Liver (tissue), 9 donors: Measurements from ENCODE around the gene KAZALD1. TPM values are rescaled to one million over a fixed set of nuclear protein-coding genes. Genes with fewer than 3 reads are reported as not detected.

Source experiments
- DNase-seq: peaks from one replicate; pipeline ENCODE4 v3.0.0-alpha.2; 2017; ENCODE audit warnings: low spot score
- H3K27ac ChIP-seq, 2 donors: one replicate each; pipeline ENCODE4 v1.7.0; 2013; ENCODE audit warnings: inconsistent platforms in 2 of 2, low read length in 2 of 2, control low read depth in 1 of 2, low read depth in 1 of 2, mild to moderate bottlenecking in 1 of 2
- H3K27me3 ChIP-seq, 4 donors: one replicate each; pipeline versions ENCODE4 v1.6.1 to v1.7.0; 2013; ENCODE audit warnings: low read length in 3 of 4, inconsistent platforms in 1 of 4, mild to moderate bottlenecking in 1 of 4, moderate library complexity in 1 of 4; ENCODE audit not compliant: control insufficient read depth in 4 of 4, insufficient read depth in 4 of 4
- H3K36me3 ChIP-seq, 4 donors: one replicate each; pipeline versions ENCODE4 v1.6.1 to v1.7.0; 2013; ENCODE audit warnings: low read length in 3 of 4, mild to moderate bottlenecking in 3 of 4, low read depth in 1 of 4, moderate library complexity in 1 of 4; ENCODE audit not compliant: control insufficient read depth in 4 of 4, insufficient read depth in 3 of 4
- H3K4me1 ChIP-seq, 4 donors: one replicate each; pipeline versions ENCODE4 v1.6.1 to v1.7.0; 2013; ENCODE audit warnings: low read length in 3 of 4, mild to moderate bottlenecking in 3 of 4, moderate library complexity in 1 of 4; ENCODE audit not compliant: control insufficient read depth in 4 of 4, insufficient read depth in 4 of 4
- H3K4me3 ChIP-seq, 3 donors: one replicate each; pipeline versions ENCODE4 v1.6.1 to v1.7.0; 2013; ENCODE audit warnings: low read length in 3 of 3, control low read depth in 1 of 3, low read depth in 1 of 3, mild to moderate bottlenecking in 1 of 3
- H3K9ac ChIP-seq, 2 donors: one replicate each; pipeline ENCODE4 v1.7.0; 2013; ENCODE audit warnings: low read length in 2 of 2, mild to moderate bottlenecking in 2 of 2, moderate library complexity in 2 of 2, control low read depth in 1 of 2, low read depth in 1 of 2
- H3K9me3 ChIP-seq, 4 donors: one replicate each; pipeline versions ENCODE4 v1.6.1 to v1.7.0; 2013; ENCODE audit warnings: low read length in 3 of 4; ENCODE audit not compliant: control insufficient read depth in 4 of 4
- ATF3 ChIP-seq: IDR thresholded peaks from 2 replicates; pipeline ENCODE4 v1.6.1; 2016; ENCODE audit warnings: antibody characterized with exemption
- CTCF ChIP-seq: fragments of 150-350 bp; IDR thresholded peaks from 2 replicates; pipeline ENCODE4 v1.5.1; 2017; ENCODE audit warnings: improper control_type of control experiment, low read depth, low read length; ENCODE audit not compliant: missing input control
- EGR1 ChIP-seq, 2 donors: IDR thresholded peaks; 2 replicates each; pipeline ENCODE4 v1.6.1; 2016 to 2018; ENCODE audit warnings: antibody characterized with exemption in 2 of 2, low read depth in 2 of 2
- FOXA1 ChIP-seq: IDR thresholded peaks from 2 replicates; pipeline ENCODE4 v1.6.1; 2016; ENCODE audit warnings: antibody characterized with exemption
- FOXA2 ChIP-seq: IDR thresholded peaks from 2 replicates; pipeline ENCODE4 v1.6.1; 2016; ENCODE audit warnings: antibody characterized with exemption
- GABPA ChIP-seq, 2 donors: IDR thresholded peaks in 1 of 2; conservative IDR thresholded peaks in 1 of 2; 2 replicates each; pipeline ENCODE4 v1.6.1; 2016; ENCODE audit warnings: antibody characterized with exemption in 2 of 2, mild to moderate bottlenecking in 1 of 2, moderate library complexity in 1 of 2
- HNF4A ChIP-seq, 2 donors: conservative IDR thresholded peaks; 2 replicates each; pipeline ENCODE4 v1.6.1; 2016; ENCODE audit warnings: antibody characterized with exemption in 2 of 2, mild to moderate bottlenecking in 2 of 2
- HNF4G ChIP-seq: IDR thresholded peaks from 2 replicates; pipeline ENCODE4 v1.6.1; 2016; ENCODE audit warnings: antibody characterized with exemption
- JUND ChIP-seq, 2 donors: IDR thresholded peaks; 2 replicates each; pipeline ENCODE4 v1.6.1; 2016; ENCODE audit warnings: antibody characterized with exemption in 2 of 2
- MAX ChIP-seq: IDR thresholded peaks from 2 replicates; pipeline ENCODE4 v1.6.1; 2016; ENCODE audit warnings: antibody characterized with exemption
- NR2F2 ChIP-seq: IDR thresholded peaks from 2 replicates; pipeline ENCODE4 v1.6.1; 2016; ENCODE audit warnings: antibody characterized with exemption
- RAD21 ChIP-seq, 2 donors: IDR thresholded peaks; 2 replicates each; pipeline ENCODE4 v1.6.1; 2016; ENCODE audit warnings: antibody characterized with exemption in 2 of 2, mild to moderate bottlenecking in 2 of 2
- REST ChIP-seq: IDR thresholded peaks from 2 replicates; pipeline ENCODE4 v1.6.1; 2016; ENCODE audit warnings: antibody characterized with exemption, mild to moderate bottlenecking
- RXRA ChIP-seq, 2 donors: IDR thresholded peaks; 2 replicates each; pipeline ENCODE4 v1.6.1; 2017 to 2018; ENCODE audit warnings: antibody characterized with exemption in 2 of 2, mild to moderate bottlenecking in 1 of 2
- SP1 ChIP-seq: IDR thresholded peaks from 2 replicates; pipeline ENCODE4 v1.6.1; 2018; ENCODE audit warnings: antibody characterized with exemption, mild to moderate bottlenecking
- TAF1 ChIP-seq: conservative IDR thresholded peaks from 2 replicates; pipeline ENCODE4 v1.6.1; 2016; ENCODE audit warnings: antibody characterized with exemption, mild to moderate bottlenecking
- YY1 ChIP-seq: IDR thresholded peaks from 2 replicates; pipeline ENCODE4 v1.6.1; 2016; ENCODE audit warnings: antibody characterized with exemption, mild to moderate bottlenecking
- ZBTB33 ChIP-seq: IDR thresholded peaks from 2 replicates; pipeline ENCODE4 v1.6.1; 2016; ENCODE audit warnings: antibody characterized with exemption
- WGBS: extraction: QIAGEN DNeasy Blood & Tissue Kit; methylation state at CpG from one replicate; pipeline ENCODE4 v1.1.7; 2013; 5-methylcytosine and 5-hydroxymethylcytosine counted together
- polyA plus RNA-seq, 2 donors: library from polyadenylated mRNA; stranded (reverse) in 1 of 2; unstranded in 1 of 2; fragments of 200-250 nt in 1 of 2; fragments of >200 nt in 1 of 2; fragmentation: Nextera tagmentation in 1 of 2; extraction: Ambion mirVana in 1 of 2; gene quantifications; one replicate each; pipeline versions ENCODE4 v1.2.1 to v1.2.3, GENCODE V29; 2013 to 2015
- total RNA-seq, 2 donors: library from RNA; depleted of rRNA; stranded (reverse); fragments of >200 nt; gene quantifications; one replicate each; pipeline ENCODE4 v1.2.3, GENCODE V29; 2014
- donor health status: healthy.
- donor health status: healthy.
- donor health status: healthy.
- donor health status: healthy.
- donor health status: healthy.

KAZALD1 gene
- total and polyA plus RNA-seq, 4 donors: 0.21 to 1.2 (median 0.71) TPM

GRCh38 chr10:101044117-101044516, 17.7 kb upstream of the KAZALD1 start (continued):
- TF ChIP-seq CTCF (no peak), FOXA1 (no peak), TAF1 (no peak)

- no peak for DNase-seq
- H3K9ac ChIP-seq: no peak overlapping the region
- H3K36me3 ChIP-seq: no peaks in the 10 kb centered on the region
- peaks cover 2 to 22% (median 15%) of the 10 kb centered on the region in 4 donors for H3K4me1 ChIP-seq
- TF ChIP-seq SP1 (no peak), TAF1 (no peak), MAX (no peak), GABPA (IDR thresholded peaks at IDR 0.05 in 1 of 2, conservative IDR thresholded peaks at IDR 0.05 in 1 of 2) (no peak), YY1 (no peak), FOXA2 (no peak), ZBTB33 (no peak), ATF3 (no peak), HNF4G (no peak), FOXA1 (no peak), HNF4A (conservative IDR thresholded peaks at IDR 0.05) (no peak), RAD21 (IDR thresholded peaks at IDR 0.05) (no peak), JUND (IDR thresholded peaks at IDR 0.05) (no peak), NR2F2 (no peak), CTCF (no peak), REST (no peak), RXRA (IDR thresholded peaks at IDR 0.05) (no peak), EGR1 (IDR thresholded peaks at IDR 0.05; ENCODE audit: low read depth in 2 of 2) (no peak)
- WGBS: 37% methylated on average over 25 of the region's 25 CpGs
- no peaks in the 10 kb centered on the region for H3K9me3 ChIP-seq
- no peak overlapping the region for H3K4me3 ChIP-seq
- H3K27ac ChIP-seq: no peak overlapping the region
- peaks cover 0 to 6% (median 1%) of the 10 kb centered on the region in 4 donors for H3K27me3 ChIP-seq
Measured at GRCh38 chr10:101046332-101047238, 15.2 kb upstream of the KAZALD1 start.
